ENCODE data around the gene LIFR. TPM values are rescaled to one million over a fixed set of nuclear protein-coding genes. Genes with fewer than 3 reads are reported as not detected.

Gene LIFR
- total RNA-seq, 1 donor from 2014 or later = 16.0 TPM

- TF ChIP-seq CTCF (IDR thresholded peaks at IDR 0.05; ENCODE audit: insufficient read depth, low read depth, low read length) (no peak), EZH2 (IDR thresholded peaks at IDR 0.05; ENCODE audit: insufficient read depth, low read length) (no peak)
- Histone ChIP-seq H3K9ac (ENCODE audit: low read length) (no peak overlapping the region), H3K79me2 (ENCODE audit: insufficient read depth, low read length) (no peaks in the 10 kb centered on the region), H2AFZ (ENCODE audit: low read depth, low read length) (no peak overlapping the region), H3K27me3 (ENCODE audit: insufficient read depth, low read length) (no peaks in the 10 kb centered on the region), H4K20me1 (ENCODE audit: insufficient read depth, low read length) (peaks cover 4% of the 10 kb centered on the region), H3K36me3 (ENCODE audit: insufficient read depth, low read length) (no peaks in the 10 kb centered on the region), H3K27ac (ENCODE audit: low read depth, low read length) (no peak overlapping the region), H3K4me3 (ENCODE audit: insufficient read depth, low read depth, low read length) (no peak overlapping the region), H3K4me1 (ENCODE audit: insufficient read depth, low read length) (peaks cover 46% of the 10 kb centered on the region), H3K4me2 (ENCODE audit: low read length) (peak overlapping the region; percentile 56), H3K9me3 (ENCODE audit: insufficient read depth, low read depth, low read length) (no peaks in the 10 kb centered on the region)
- Mint-ChIP-seq H3K27me3 (ENCODE audit: low read depth, unreplicated experiment) (no peaks in the 10 kb centered on the region), H3K27ac (ENCODE audit: unreplicated experiment) (peak overlapping the region; percentile 63), H3K36me3 (ENCODE audit: low read depth, unreplicated experiment) (no peaks in the 10 kb centered on the region), H3K4me3 (ENCODE audit: unreplicated experiment) (peak overlapping the region; percentile 5), H3K9me3 (ENCODE audit: unreplicated experiment) (no peaks in the 10 kb centered on the region), H3K4me1 (ENCODE audit: low read depth, unreplicated experiment) (peaks cover 58% of the 10 kb centered on the region)
- DNase-seq (ENCODE audit: low read depth) = peak; percentile 84
- FAIRE-seq = no peak
Observed at GRCh38 chr5:38598994-38599617, 42.7 kb upstream of the LIFR start.

GRCh38 chr5:38598296-38598993 is 42.0 kb upstream of the LIFR start:
- Mint-ChIP-seq H3K27me3 (ENCODE audit: low read depth, unreplicated experiment) (no peaks in the 10 kb centered on the region), H3K4me1 (ENCODE audit: low read depth, unreplicated experiment) (peaks cover 52% of the 10 kb centered on the region), H3K9me3 (ENCODE audit: unreplicated experiment) (no peaks in the 10 kb centered on the region), H3K27ac (ENCODE audit: unreplicated experiment) (peak overlapping the region; percentile 63), H3K36me3 (ENCODE audit: low read depth, unreplicated experiment) (no peaks in the 10 kb centered on the region), H3K4me3 (ENCODE audit: unreplicated experiment) (no peak overlapping the region)
- FAIRE-seq (no peak), DNase-seq (ENCODE audit: low read depth) (no peak)
- Histone ChIP-seq H2AFZ (ENCODE audit: low read depth, low read length) (no peak overlapping the region), H3K9ac (ENCODE audit: low read length) (no peak overlapping the region), H3K9me3 (ENCODE audit: insufficient read depth, low read depth, low read length) (no peaks in the 10 kb centered on the region), H4K20me1 (ENCODE audit: insufficient read depth, low read length) (peaks cover 4% of the 10 kb centered on the region), H3K4me1 (ENCODE audit: insufficient read depth, low read length) (peaks cover 39% of the 10 kb centered on the region), H3K27ac (ENCODE audit: low read depth, low read length) (no peak overlapping the region), H3K36me3 (ENCODE audit: insufficient read depth, low read length) (no peaks in the 10 kb centered on the region), H3K4me3 (ENCODE audit: insufficient read depth, low read depth, low read length) (no peak overlapping the region), H3K27me3 (ENCODE audit: insufficient read depth, low read length) (no peaks in the 10 kb centered on the region), H3K4me2 (ENCODE audit: low read length) (peak overlapping the region; percentile 56), H3K79me2 (ENCODE audit: insufficient read depth, low read length) (no peaks in the 10 kb centered on the region)
- TF ChIP-seq EZH2 (IDR thresholded peaks at IDR 0.05; ENCODE audit: insufficient read depth, low read length) (no peak), CTCF (IDR thresholded peaks at IDR 0.05; ENCODE audit: insufficient read depth, low read depth, low read length) (no peak)

- no peak overlapping the region for H3K4me3 Mint-ChIP-seq (ENCODE audit: unreplicated experiment)
- Histone ChIP-seq H2AFZ (ENCODE audit: low read depth, low read length) (no peak overlapping the region), H3K4me3 (ENCODE audit: insufficient read depth, low read depth, low read length) (no peak overlapping the region), H3K9me3 (ENCODE audit: insufficient read depth, low read depth, low read length) (no peaks in the 10 kb centered on the region), H3K4me2 (ENCODE audit: low read length) (no peak overlapping the region), H3K27me3 (ENCODE audit: insufficient read depth, low read length) (no peaks in the 10 kb centered on the region), H3K9ac (ENCODE audit: low read length) (no peak overlapping the region), H3K27ac (ENCODE audit: low read depth, low read length) (no peak overlapping the region), H3K36me3 (ENCODE audit: insufficient read depth, low read length) (no peaks in the 10 kb centered on the region), H3K79me2 (ENCODE audit: insufficient read depth, low read length) (no peaks in the 10 kb centered on the region), H4K20me1 (ENCODE audit: insufficient read depth, low read length) (peaks cover 4% of the 10 kb centered on the region), H3K4me1 (ENCODE audit: insufficient read depth, low read length) (peaks cover 34% of the 10 kb centered on the region)
- no peak overlapping the region for H3K27ac Mint-ChIP-seq (ENCODE audit: unreplicated experiment)
- no peaks in the 10 kb centered on the region for H3K27me3 Mint-ChIP-seq (ENCODE audit: low read depth, unreplicated experiment)
- H3K9me3 Mint-ChIP-seq (ENCODE audit: unreplicated experiment) = no peaks in the 10 kb centered on the region
- no peaks in the 10 kb centered on the region for H3K36me3 Mint-ChIP-seq (ENCODE audit: low read depth, unreplicated experiment)
- TF ChIP-seq CTCF (IDR thresholded peaks at IDR 0.05; ENCODE audit: insufficient read depth, low read depth, low read length) = no peak
- TF ChIP-seq EZH2 (IDR thresholded peaks at IDR 0.05; ENCODE audit: insufficient read depth, low read length) = no peak
- H3K4me1 Mint-ChIP-seq (ENCODE audit: low read depth, unreplicated experiment) = peaks cover 42% of the 10 kb centered on the region
- no peak for FAIRE-seq
- no peak for DNase-seq (ENCODE audit: low read depth)
Observed at GRCh38 chr5:38596981-38597380, 40.5 kb upstream of the LIFR start.
